Renal cortical epithelial cell (primary cell): ENCODE measurements around the gene CNTNAP2. TPM values are rescaled to one million over a fixed set of nuclear protein-coding genes. Genes with fewer than 3 reads are reported as not detected.

ENCODE experiments used
- DNase-seq: peaks from one replicate; pipeline ENCODE4 v3.0.0-alpha.2; 2011; ENCODE audit warnings: low read depth
- total RNA-seq: library from RNA; depleted of rRNA; stranded (reverse); fragments of >200 nt; gene quantifications from 2 replicates; pipeline ENCODE4 v1.2.3, GENCODE V29; 2014

Gene CNTNAP2
- total RNA-seq, 1 donor from 2014 or later = 0.25 TPM

- no peak for DNase-seq
Measured at GRCh38 chr7:147235645-147236382, 1119.2 kb downstream of the CNTNAP2 start.

DNA sequence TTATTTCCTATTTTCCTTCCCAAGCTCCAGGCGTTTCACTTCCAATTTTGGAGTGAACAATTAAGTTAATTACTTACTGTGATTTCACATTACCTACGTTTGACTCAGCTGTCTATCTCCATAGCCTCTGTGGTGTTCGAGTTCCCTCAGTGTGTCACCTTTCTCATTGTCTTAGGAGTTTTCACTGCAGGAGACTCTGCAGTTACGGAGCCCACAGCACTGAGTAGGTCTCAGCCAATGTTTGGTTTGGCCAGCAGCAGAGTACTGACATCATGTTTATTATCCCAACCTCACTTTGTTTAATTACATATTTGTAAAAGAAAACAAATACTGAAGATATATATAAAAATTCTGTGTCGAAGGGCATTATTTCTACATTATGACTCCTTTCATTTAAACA, 1123.9 kb downstream of the CNTNAP2 start:
- no peak for DNase-seq

GRCh38 chr7:147245274-147245673, 1128.7 kb downstream of the CNTNAP2 start:
- DNase-seq = peak; percentile 1

DNA sequence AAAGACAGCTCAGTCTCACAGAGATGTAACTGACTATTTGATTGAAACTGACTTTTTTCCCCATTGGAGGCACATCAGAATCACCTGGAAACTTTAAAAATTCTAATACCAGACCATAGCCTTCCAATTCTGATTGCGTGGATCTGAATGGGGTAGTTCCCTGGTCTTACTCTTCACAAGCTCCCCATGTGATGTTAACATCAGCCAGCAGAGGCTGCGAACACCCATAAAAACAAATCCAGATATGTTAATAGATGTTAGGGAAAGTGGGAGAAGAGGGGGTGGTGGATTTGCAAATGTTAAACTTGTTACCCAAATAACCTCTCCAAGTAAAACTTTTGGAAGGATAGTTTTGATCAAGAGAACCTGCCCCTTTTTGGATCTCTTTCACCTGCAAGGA, 1133.4 kb downstream of the CNTNAP2 start:
- no peak for DNase-seq

DNA sequence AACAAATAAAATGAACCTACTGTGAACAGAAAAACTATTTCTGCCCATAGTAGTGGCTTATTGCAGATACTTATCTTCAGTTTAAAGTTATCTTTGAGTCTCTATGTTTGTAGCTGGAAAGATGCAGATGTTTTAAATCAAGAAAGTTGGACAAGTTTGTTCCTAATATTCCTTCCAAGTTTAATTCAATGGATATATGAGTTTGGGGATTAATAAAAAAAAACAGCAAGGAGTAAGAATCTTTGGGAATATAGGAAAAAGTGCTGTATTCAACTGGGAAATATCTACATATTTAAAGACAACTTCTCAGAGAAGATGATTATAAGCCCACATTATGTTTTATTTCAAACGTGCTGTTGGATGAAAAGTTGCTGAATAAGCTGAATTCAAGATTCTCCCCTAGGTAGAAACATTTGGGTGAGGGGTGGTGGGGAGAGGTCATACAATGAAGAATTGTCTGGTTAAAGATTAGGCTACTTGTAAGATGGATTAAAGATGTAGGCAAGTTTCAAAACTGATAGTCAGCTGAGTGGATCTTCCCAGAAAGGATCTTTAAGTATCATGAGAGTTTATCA, 1135.2 kb downstream of the CNTNAP2 start:
- no peak for DNase-seq

- DNase-seq = no peak
Measured at GRCh38 chr7:147261693-147262092, 1145.1 kb downstream of the CNTNAP2 start.

DNA sequence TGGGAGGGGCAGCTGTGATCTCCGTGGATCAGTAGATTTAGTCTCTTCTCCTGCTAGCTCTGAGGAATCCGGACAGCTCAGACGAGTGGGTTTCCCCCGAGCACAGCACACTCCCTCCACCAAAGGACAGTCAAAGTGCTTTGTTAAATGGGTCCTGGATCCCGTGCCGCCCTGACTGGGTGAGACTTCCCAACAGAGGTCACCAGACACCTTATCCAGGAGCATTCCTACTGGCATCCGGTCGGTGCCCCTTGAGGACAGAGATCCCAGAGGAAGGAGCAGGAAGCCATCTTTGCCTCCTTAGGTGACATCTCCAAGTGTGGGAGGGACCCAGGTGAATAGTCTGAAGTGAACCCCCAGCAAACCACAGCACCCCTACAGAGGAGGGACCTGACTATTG, 1148.9 kb downstream of the CNTNAP2 start:
- no peak for DNase-seq

GRCh38 chr7:147276106-147276505, 1159.5 kb downstream of the CNTNAP2 start:
- DNase-seq = no peak

DNA sequence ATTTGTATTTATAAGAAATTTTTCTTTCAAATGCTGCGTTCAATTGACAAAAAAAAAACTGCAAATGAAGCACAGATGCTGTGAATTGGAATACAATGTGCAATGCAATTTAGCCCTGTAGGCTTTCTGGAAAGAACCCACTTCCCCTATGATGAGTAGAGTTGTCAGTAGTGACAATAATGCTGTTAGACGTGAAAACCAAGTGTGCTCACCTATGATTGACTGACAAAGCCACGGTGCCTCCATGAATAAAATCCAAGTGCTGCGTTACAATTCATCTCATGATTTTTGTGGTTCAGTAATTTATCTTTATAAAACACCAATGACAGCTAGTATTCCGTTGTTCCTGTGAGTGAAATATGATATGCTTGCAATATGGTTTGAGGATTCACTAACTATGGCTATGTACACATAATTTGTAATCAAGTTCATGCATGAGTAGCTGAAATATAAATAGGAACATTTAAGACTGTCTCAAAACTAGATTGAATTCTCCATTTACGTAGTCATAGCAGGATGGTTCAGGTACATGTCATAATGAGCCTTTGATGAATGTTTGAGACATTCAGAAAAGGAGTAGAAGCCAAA, 1160.3 kb downstream of the CNTNAP2 start:
- no peak for DNase-seq

GRCh38 chr7:147279514-147279913, 1162.9 kb downstream of the CNTNAP2 start:
- DNase-seq = no peak

GRCh38 chr7:147279964-147280374, 1163.4 kb downstream of the CNTNAP2 start:
- DNase-seq = no peak

- no peak for DNase-seq
Measured at GRCh38 chr7:147282204-147282603, 1165.6 kb downstream of the CNTNAP2 start.

DNA sequence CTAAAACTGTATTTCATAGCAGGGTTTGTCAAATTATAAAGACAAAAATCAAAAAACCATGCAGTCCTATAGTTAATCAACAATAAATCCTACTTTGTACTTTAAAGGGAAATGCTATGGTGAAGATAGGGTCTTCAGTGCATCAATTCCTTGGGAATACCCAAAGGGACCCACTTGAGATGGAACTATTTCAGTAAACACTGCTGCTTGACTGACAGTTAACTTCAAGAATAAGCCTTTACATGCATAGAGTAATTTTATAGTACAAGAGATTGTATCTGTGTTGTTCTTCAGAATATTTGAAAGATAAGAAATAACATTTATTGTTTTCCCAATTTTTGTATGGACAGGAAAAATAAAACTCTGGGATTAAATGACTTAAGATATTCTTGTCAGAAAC, 1179.6 kb downstream of the CNTNAP2 start:
- DNase-seq = no peak

DNA sequence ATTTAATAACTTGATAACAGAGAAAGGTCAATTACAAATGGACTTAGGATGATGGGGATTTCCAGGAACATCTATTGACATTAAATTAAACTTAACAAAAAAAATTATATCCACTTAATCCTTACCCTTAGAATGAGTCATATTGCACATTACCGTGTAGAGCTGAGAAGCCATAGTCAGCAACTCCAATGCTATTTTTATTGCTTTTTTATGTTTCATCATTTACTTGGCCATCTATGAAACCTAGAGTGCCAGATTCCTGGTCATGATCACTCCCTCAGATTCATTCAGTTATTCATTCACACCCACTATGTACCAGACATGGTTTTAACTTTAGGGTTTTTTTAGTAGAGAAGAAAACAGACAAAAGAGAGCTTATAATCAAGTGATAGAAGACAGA, 1180.4 kb downstream of the CNTNAP2 start:
- DNase-seq = no peak

GRCh38 chr7:147298611-147299043, 1182.0 kb downstream of the CNTNAP2 start:
- no peak for DNase-seq

GRCh38 chr7:147300293-147300692, 1183.7 kb downstream of the CNTNAP2 start:
- DNase-seq = no peak

GRCh38 chr7:147304376-147304775, 1187.8 kb downstream of the CNTNAP2 start:
- DNase-seq = no peak

GRCh38 chr7:147305827-147306226, 1189.2 kb downstream of the CNTNAP2 start:
- DNase-seq = no peak

GRCh38 chr7:147308539-147308938, 1191.9 kb downstream of the CNTNAP2 start:
- no peak for DNase-seq

GRCh38 chr7:147311336-147311735, 1194.7 kb downstream of the CNTNAP2 start:
- no peak for DNase-seq

DNA sequence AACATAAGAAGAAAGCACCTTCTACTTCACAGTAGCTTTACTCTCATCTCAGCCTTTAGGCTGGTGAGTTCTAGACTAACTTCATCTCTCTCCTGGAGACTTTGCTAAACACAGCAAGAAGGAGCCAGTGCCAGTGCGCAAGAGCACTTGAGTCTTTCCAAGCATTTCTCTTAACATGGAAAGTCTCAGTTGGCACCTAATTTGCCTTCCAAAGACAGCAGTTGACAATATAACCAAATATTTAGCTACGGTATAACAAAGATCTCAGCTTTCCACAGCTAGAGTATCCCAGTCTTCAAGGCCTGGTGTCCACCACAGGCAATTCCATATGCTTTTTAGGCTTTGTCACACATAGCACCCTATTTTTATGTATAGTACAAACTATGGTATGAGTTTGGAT, 1204.9 kb downstream of the CNTNAP2 start:
- no peak for DNase-seq

DNA sequence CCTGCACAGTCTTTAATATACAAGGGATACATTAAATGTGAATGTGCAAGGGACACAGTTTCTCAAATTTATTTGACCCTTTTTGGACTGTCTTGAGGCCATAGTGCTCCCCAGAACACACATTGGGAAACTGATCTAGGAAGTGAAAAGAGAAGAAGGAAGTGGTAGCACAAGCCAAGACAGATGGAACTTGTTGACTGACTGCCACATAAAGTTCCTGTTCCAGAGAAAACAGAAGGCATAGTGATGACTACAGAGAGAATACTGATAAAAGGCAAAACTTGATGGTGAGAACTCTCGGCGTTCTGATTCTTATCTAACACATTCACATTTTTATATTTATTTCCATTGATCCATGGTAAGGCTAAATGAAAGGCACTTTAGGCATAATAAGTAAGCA, 1216.4 kb downstream of the CNTNAP2 start:
- no peak for DNase-seq

- DNase-seq = no peak
Measured at GRCh38 chr7:147363101-147363500, 1246.5 kb downstream of the CNTNAP2 start.
